T-helper 17 cell (primary cell): ENCODE data around the gene CBX6. TPM values are rescaled to one million over a fixed set of nuclear protein-coding genes. Genes with fewer than 3 reads are reported as not detected.
"Not testable (repeated sequence)": the region's sequence is repeated elsewhere in the genome, so short reads cannot be mapped to it uniquely, and the experiment has no call there.

ENCODE experiments used
- ATAC-seq: fragments of 150-1000 bp; cut with Tn5 transposase; 2 replicates; pipeline ENCODE4 v1.10.0; 2021; ENCODE audit warnings: mild to moderate bottlenecking, moderate library complexity
- DNase-seq, 3 donors: peaks; one replicate each; pipeline versions ENCODE4 v3.0.0 to v3.0.0-alpha.2; 2020 to 2021
- H3K9me3 ChIP-seq: one replicate; pipeline ENCODE4 v1.7.0; 2013; ENCODE audit warnings: low read length, mild to moderate bottlenecking; ENCODE audit not compliant: control insufficient read depth, poor library complexity, severe bottlenecking
- H3K27ac Mint-ChIP-seq: one replicate; pipeline ENCODE4 v1.8.0; 2022; ENCODE audit warnings: mild to moderate bottlenecking, moderate library complexity, mixed read lengths
- H3K27me3 Mint-ChIP-seq: one replicate; pipeline ENCODE4 v1.8.0; 2022; ENCODE audit warnings: mixed read lengths
- H3K36me3 Mint-ChIP-seq: one replicate; pipeline ENCODE4 v1.8.0; 2022; ENCODE audit warnings: low read depth, mixed read lengths
- H3K4me1 Mint-ChIP-seq: one replicate; pipeline ENCODE4 v1.8.0; 2022; ENCODE audit warnings: mild to moderate bottlenecking, mixed read lengths
- H3K4me3 Mint-ChIP-seq: one replicate; pipeline ENCODE4 v1.8.0; 2022; ENCODE audit warnings: mild to moderate bottlenecking, moderate library complexity, mixed read lengths
- total RNA-seq, 4 donors: library from RNA in 2 of 4; stranded (reverse) in 2 of 4; gene quantifications; one replicate each; pipeline ENCODE4 v1.2.3 and lab custom pipeline; 2022 to 2026

CBX6 gene
- total RNA-seq, 2 donors from 2014 or later, result 44.0 to 45.8 TPM

DNA sequence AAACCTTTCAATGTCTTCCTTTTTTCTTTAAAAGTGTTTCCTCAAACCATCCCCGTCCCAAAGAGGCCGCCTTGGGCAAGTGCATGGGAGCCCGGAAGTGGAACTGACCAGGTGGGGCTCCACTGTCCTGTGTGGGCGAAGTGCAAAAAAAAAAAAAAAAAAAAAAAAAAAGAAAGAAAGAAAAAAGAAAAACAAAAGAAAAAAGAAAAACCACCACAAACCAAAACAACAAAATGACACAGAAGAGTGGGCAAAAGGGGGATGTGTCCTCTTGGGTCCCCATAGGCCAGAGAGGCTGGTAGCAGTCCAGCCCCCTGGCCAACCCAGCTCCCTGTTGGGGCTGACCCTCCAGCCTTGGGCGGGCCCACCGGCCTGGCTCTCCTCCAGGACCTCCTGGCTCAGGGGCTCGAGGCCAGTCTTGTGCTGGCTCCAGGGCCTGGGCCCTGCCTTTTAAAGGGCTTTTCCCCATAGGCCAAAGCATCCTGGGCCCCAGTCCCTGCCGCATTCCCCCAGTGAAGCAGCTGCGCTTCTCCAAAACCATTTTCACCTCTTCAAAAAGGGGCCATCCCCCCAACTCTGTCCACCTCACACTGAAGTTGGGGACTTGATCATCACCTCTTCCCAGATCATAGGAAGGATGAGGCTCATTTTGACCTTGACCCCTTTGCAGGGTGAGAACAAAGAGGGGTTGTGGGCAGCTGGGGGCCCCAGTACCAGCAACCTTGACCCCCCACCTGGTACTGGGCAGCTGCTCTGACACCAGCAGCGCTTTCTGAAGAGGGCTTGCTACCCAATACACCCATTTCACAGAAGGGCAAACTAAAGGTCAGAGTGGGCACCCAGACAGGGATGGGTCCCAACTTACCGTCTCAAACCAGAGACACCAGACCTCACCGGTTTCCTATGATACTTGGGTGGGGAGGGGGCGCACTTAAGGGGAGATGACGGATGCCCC lies 9.4 kb downstream of the CBX6 start:
- Mint-ChIP-seq H3K36me3 (no peaks in the 10 kb centered on the region), H3K27ac (no peak overlapping the region), H3K4me1 (peaks cover 3% of the 10 kb centered on the region), H3K27me3 (no peaks in the 10 kb centered on the region), H3K4me3 (no peak overlapping the region)
- DNase-seq (no peak), ATAC-seq (no peak)
- H3K9me3 ChIP-seq, result no peaks in the 10 kb centered on the region

DNA sequence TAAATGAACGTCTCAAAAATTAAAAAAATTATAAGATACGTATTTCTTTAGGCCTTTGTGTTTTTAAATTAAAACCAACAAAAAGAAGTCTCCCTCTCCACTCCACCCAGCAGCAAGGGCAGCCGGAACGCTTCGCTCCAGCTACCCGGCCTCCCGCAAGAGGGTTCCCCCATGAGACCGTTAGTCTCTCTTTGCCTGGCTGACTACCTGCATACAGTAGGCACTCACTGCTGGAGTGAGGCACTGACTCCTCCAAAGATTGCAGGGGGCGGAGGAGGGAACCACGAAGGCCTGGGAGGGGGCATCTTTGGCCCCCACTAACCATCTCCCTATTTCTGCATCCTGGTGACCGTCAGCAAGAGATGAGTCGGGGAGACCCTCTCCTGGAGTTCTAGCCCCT lies 10.1 kb downstream of the CBX6 start:
- H3K27ac Mint-ChIP-seq, result no peak overlapping the region
- DNase-seq, result no peak

DNA sequence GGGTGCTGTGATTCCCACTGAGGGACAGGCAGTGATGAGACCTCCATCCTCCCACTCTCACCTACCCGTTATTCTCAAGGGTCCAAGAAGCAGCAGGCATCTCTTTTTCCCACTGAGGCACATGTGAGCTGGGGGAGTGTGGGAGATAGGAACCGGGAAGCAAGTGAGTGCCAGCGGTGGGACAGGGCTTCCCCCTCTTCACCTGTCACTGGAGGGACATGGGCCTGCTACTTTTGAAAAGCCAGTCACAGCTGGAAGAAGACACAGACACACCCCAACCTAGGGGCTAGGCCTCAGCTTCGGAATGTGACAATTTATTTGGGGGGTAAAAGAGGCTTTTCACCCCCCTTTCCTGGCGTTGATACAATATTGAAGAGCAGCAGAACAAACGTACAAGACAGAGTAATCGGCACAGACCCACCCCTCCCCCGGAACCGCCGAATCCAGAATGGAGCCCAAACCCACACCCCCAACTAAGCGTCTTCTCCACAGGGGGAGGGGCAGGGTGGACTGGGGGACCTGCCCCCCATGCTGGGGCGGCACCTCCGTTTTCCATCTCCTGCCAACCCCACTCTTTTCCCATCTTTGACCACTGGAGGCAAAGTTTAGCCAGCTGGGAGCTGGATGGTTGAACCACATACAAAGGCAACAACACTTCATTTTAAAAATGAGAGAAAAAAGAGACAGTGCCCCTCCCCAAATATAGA lies 10.7 kb downstream of the CBX6 start:
- Mint-ChIP-seq H3K27me3 (no peaks in the 10 kb centered on the region), H3K4me1 (peaks cover 3% of the 10 kb centered on the region), H3K4me3 (no peak overlapping the region), H3K36me3 (no peaks in the 10 kb centered on the region), H3K27ac (no peak overlapping the region)
- DNase-seq (no peak), ATAC-seq (no peak)
- H3K9me3 ChIP-seq, result no peaks in the 10 kb centered on the region

More for the DNA sequence above, 10.1 kb downstream of the CBX6 start:
- ATAC-seq, result no peak
- H3K9me3 ChIP-seq, result no peaks in the 10 kb centered on the region
- Mint-ChIP-seq H3K36me3 (no peaks in the 10 kb centered on the region), H3K27me3 (no peaks in the 10 kb centered on the region), H3K4me1 (peaks cover 3% of the 10 kb centered on the region), H3K4me3 (no peak overlapping the region)

DNA sequence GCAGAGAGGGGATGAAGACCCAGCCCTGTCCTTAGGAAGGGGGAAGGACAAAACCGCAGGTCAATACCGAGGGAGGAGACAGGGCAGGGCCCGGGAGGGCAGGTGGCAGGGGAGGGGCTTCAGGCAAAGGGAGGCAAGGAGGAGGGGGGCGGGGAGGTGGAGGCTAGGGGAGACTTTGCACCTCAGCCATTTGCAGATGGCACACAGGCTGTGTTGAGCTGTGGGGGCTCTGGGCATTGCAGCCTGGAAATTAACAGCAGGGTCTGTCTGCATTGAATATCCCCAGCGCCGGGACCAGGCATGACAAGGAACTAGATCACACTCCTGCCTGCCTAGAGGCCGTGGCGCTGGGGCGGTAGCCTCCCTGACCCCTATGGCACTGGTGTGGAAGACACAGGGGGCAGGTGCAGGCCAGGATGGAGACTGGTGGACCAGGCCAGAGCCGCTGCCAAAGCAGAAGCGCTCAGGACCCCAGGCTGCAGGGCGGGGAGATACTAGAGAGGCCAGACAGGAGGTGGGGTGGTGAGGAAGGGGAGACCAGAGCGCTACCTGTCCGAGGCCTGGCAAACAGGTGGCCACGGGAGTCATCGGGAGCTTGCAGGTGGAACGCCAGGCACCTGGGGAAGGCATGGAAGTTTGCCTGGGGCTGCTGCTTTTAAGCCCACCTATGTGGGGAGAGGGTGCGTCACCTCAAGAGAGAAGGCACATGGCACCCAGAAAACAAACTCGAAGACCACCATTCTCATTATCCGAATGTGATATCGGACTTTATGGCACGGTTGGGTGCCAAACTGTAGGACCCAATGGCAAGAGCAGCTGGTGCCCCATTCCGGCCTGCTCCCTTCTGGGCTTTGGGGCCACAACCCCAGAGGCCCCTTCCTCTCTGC lies 11.5 kb downstream of the CBX6 start:
- no peaks in the 10 kb centered on the region for H3K9me3 ChIP-seq
- no peak overlapping the region for H3K27ac Mint-ChIP-seq
- no peak for ATAC-seq
- H3K36me3 Mint-ChIP-seq, result no peaks in the 10 kb centered on the region
- H3K27me3 Mint-ChIP-seq, result no peaks in the 10 kb centered on the region
- no peak overlapping the region for H3K4me3 Mint-ChIP-seq
- H3K4me1 Mint-ChIP-seq, result peaks cover 3% of the 10 kb centered on the region
- no peak for DNase-seq

DNA sequence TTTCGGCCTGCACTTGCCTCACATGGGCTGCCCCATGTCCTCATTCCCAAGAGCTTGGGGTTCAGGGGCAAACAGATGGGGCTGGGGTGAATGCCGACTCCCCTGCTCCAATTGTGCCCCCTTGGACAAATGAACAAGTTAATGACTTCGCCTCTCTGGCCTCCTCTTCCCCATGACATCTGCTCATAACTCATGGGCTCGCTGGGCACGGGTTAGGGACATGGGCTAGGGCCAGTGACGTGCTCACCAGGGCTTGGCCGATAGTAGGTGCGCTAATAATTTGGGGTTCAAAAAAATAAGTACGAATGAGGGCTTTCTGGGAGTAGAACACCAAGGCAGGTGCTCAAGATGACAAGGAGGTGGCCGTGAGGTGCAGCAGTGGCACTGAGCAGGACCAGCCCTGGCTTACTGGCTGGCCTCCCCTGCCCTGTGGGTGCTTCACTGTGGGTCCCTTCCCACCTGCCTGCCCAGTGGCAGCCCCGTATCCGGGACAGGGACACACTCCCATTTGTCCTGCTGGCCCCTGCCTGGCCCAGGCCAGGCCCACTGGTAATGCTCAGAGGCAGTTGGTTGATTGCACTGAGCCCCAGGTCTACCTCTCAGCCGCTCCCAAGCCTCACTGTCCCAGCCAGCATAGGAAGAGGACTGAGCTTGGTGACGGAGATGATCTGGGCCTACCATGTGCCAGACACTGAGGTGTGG lies 12.3 kb downstream of the CBX6 start:
- Mint-ChIP-seq H3K36me3 (peaks cover 2% of the 10 kb centered on the region), H3K27ac (no peak overlapping the region), H3K4me1 (peaks cover 3% of the 10 kb centered on the region), H3K27me3 (no peaks in the 10 kb centered on the region), H3K4me3 (no peak overlapping the region)
- no peaks in the 10 kb centered on the region for H3K9me3 ChIP-seq
- no peak for DNase-seq
- no peak for ATAC-seq

DNA sequence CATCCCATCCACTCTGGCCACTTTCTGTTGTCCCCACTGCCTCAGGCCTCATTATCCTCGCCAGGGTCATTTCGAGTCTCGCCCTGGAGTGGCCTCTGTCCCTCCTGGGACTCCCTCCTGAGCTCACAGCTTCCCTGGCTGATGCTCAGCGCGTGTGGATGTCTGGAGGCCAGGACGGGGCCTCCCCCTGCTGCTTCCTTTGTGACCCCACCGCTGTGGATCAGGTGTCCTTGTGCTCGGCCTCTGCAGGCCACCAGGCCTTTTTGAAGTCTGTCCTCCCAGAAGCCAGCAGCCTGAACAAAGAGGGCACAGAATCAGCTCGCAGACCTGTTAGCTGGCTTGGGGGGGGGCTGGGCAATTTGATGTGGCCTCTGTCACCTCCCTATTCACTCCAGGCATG lies 13.5 kb downstream of the CBX6 start:
- no peak overlapping the region for H3K4me3 Mint-ChIP-seq
- no peak for ATAC-seq
- no peaks in the 10 kb centered on the region for H3K9me3 ChIP-seq
- no peak overlapping the region for H3K27ac Mint-ChIP-seq
- H3K36me3 Mint-ChIP-seq, result peaks cover 2% of the 10 kb centered on the region
- no peaks in the 10 kb centered on the region for H3K4me1 Mint-ChIP-seq
- H3K27me3 Mint-ChIP-seq, result no peaks in the 10 kb centered on the region
- DNase-seq, result no peak

DNA sequence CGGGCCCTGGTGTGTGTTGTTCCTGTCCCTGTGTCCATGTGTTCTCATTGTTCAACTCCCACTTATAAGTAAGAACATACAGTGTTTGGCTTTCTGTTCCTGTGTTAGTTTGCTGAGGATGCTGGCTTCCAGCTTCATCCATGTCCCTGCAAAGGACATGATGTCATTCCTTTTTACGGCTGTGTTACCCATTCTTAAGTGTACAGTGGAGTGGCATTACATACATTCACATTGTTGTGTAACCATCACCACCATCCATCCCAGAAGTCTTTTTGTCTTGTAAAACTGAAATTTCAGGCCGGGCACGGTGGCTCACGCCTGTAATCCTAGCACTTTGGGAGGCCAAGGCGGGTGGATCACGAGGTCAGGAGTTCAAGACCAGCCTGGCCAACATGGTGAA lies 17.5 kb downstream of the CBX6 start:
- H3K36me3 Mint-ChIP-seq, H3K4me1 Mint-ChIP-seq, H3K9me3 ChIP-seq, DNase-seq, H3K4me3 Mint-ChIP-seq, H3K27ac Mint-ChIP-seq, ATAC-seq, H3K27me3 Mint-ChIP-seq: not testable (repeated sequence)

DNA sequence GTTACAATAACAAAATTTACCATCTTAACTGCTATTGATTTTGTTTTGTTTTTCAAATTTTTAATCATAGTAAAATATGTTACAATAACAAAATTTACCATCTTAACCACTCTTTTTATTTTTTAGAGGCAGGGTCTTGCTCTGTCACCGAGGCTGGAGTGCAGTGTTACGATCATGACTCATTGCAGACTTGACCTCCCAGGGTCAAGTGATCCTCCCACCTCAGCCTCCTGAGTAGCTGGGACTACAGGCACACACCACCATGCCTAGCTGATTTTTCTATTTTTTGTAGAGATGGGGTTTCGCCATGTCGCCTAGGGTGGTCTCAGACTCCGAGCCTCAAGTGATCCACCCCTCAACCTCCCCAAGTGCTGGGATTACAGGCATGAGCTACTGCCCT lies 18.1 kb downstream of the CBX6 start:
- ATAC-seq, H3K9me3 ChIP-seq, H3K36me3 Mint-ChIP-seq, H3K27ac Mint-ChIP-seq, DNase-seq, H3K4me3 Mint-ChIP-seq, H3K27me3 Mint-ChIP-seq, H3K4me1 Mint-ChIP-seq: not testable (repeated sequence)

DNA sequence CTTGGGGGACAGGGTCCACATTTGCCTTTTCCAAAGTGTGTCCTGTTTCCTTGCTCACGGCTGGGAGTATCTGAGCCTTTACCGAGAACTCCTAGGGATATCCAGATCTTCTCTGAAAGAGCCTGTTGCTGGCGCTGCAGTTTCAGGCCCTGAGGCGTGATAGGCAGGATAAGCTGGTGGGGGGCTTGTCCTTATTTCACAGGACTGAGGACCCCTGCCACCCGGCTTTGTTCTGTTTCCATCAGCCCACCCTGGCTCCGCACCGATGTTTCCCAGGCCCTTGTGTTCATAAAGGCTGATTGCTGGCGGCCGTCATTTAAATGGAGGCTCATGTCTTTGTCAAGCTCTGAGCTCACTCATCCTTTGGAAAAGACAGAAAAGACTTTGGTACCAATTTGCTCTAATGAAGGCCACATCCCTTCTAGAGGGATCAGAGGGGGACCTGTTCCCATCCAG lies 18.8 kb downstream of the CBX6 start:
- no peak overlapping the region for H3K4me3 Mint-ChIP-seq

DNA sequence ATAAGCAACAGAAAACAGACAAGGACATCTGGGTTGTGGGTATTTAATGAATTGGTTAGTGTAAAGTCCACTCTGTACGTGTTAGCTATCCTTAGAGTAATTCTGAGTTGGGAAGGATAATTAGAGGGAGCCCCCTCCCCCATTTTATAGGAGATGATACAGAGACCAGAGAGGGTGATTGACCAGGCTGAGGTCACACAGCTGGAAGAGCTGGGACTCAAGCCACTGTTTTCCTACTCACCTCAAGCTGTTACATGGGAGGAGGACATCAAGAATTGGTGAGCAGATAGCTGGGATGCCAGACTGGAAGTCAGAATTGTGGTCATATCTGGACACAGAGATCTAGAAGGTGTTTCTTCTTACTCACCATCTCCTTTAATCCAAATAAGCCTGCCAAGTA lies 19.5 kb downstream of the CBX6 start:
- H3K9me3 ChIP-seq, result no peaks in the 10 kb centered on the region
- no peak for ATAC-seq
- Mint-ChIP-seq H3K36me3 (peaks cover 2% of the 10 kb centered on the region), H3K27me3 (peaks cover 9% of the 10 kb centered on the region), H3K4me1 (peaks cover 5% of the 10 kb centered on the region), H3K4me3 (no peak overlapping the region), H3K27ac (no peak overlapping the region)
- DNase-seq, result no peak

More for the DNA sequence above, 18.8 kb downstream of the CBX6 start:
- no peak for DNase-seq
- peaks cover 9% of the 10 kb centered on the region for H3K27me3 Mint-ChIP-seq
- ATAC-seq, result no peak
- peaks cover 5% of the 10 kb centered on the region for H3K4me1 Mint-ChIP-seq
- peaks cover 2% of the 10 kb centered on the region for H3K36me3 Mint-ChIP-seq
- H3K9me3 ChIP-seq, result no peaks in the 10 kb centered on the region
- H3K27ac Mint-ChIP-seq, result no peak overlapping the region

DNA sequence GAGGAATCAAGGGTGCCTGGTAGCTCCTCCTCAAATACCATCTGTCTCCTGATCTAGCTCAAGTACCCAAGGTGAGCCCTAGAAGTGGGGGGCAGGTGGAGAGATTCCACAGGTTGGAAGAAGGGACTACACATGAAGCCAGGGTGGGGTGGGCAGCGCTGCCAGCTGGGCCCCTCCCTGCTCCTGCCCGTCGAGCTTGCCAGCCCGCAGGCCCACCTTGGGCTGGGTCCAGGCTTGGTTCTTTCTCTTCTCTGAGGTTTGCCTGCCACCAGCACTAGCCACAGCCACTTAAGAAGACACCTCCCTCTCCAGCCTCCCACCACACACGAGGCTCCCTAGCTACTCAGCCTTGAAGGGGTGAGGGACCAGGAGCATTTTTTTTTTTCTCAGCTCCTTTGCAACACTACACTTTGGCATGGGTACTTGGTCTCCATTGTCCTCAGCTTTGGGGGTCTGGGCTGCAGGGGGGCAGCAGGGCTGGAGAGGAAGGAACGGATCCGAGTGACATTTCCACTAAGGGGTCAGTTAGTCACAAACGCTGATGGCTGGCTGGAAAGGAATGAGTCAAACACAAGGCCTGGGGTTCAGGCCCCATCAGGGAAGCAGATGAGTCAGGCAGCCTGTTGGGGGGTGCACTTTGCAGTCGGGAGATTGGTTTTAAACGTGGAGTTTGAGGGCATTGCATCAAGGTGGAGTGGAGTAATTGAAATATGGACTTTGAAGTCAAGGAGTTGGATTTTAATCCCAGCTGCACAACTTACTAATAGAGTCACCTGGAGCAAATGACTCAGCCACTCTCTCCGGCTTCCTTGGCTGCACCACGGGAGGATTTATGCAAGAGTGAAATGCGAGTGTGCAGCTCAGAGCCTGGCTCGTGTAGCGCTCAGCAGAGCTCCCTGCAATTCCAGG lies 20.8 kb downstream of the CBX6 start:
- Mint-ChIP-seq H3K27ac (no peak overlapping the region), H3K4me1 (peaks cover 7% of the 10 kb centered on the region), H3K27me3 (peaks cover 17% of the 10 kb centered on the region), H3K4me3 (no peak overlapping the region), H3K36me3 (peaks cover 2% of the 10 kb centered on the region)
- H3K9me3 ChIP-seq, result no peaks in the 10 kb centered on the region
- no peak for DNase-seq
- ATAC-seq, result no peak

DNA sequence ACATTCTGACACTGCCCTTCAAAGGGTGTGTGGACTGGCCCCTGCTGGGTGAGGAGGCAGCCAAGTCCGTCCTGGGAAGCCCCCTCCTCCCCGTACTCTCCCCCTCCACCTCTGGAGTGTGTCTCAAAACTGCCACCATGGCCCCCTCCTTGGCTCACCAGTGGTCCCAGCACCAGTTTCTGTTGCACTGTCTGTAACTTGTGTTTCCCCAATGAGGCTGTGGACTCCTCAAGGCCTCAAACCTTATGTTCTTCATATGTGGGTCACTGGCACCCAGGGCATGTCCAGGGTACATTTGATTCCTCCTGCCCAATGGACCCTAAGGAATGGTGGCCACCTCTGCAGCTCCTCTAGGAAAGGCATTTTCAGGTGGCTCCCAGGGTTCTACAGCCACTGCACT lies 21.6 kb downstream of the CBX6 start:
- peaks cover 7% of the 10 kb centered on the region for H3K4me1 Mint-ChIP-seq

More for the DNA sequence above, 21.6 kb downstream of the CBX6 start:
- Mint-ChIP-seq H3K36me3 (peaks cover 2% of the 10 kb centered on the region), H3K4me3 (no peak overlapping the region), H3K27ac (no peak overlapping the region), H3K27me3 (peaks cover 17% of the 10 kb centered on the region)
- H3K9me3 ChIP-seq, result no peaks in the 10 kb centered on the region
- DNase-seq, result no peak
- ATAC-seq, result no peak
